MV-4-11 (cell line): ENCODE data around the gene TSPO2.

Experiments
- DNase-seq: peaks from one replicate; lab custom pipeline; 2025; lab: John Stamatoyannopoulos, UW

Gene TSPO2

DNA sequence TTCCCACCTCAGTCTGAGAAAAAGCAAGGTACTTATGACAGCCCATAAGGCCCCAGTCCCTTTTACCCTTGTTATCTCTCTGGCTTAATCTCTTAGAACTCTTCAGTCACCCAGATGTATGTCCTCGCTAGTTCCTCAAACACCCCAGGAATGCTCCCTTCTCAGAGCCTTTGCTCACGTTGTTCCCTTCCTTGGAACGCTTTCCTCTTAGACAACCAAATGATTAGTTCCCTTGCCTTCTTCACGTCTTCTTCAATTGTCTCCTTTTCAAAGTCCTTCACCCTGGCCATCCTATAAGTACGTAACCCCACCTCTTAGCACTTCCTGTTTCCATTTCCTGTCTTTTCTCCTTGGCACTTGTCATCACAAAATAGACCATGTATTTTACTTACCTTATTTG, 9.6 kb downstream of the TSPO2 start:
- DNase-seq: peak; percentile 70

DNA sequence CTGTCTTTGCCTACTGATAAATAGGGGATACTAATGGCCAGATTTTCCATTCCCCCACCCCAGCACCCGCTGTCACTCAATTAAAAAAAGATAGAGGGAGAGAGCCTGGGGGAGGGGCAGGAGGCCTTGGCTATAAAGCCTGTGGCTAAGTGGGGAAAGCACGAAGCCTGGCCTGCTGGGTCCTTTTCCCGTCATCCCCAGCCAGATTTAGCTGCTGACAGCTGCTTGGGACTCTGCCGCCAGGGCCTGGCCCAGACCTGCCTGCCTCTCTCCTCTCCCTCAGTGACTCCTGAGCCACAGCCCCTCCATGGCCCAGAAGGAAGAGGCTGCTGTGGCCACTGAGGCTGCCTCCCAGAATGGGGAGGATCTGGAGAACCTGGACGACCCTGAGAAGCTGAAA, 10.8 kb downstream of the TSPO2 start, which contains the start of gene APOBEC2:
APOBEC2 (plus strand) TSS at position 162 of the 400 bp plus-strand sequence; CDS start at position 308, 146 bp downstream.
- no peak for DNase-seq

GRCh38 chr6:41054511-41054910, 12.2 kb downstream of the TSPO2 start:
- no peak for DNase-seq

GRCh38 chr6:41055149-41055548, 12.9 kb downstream of the TSPO2 start:
- no peak for DNase-seq

DNA sequence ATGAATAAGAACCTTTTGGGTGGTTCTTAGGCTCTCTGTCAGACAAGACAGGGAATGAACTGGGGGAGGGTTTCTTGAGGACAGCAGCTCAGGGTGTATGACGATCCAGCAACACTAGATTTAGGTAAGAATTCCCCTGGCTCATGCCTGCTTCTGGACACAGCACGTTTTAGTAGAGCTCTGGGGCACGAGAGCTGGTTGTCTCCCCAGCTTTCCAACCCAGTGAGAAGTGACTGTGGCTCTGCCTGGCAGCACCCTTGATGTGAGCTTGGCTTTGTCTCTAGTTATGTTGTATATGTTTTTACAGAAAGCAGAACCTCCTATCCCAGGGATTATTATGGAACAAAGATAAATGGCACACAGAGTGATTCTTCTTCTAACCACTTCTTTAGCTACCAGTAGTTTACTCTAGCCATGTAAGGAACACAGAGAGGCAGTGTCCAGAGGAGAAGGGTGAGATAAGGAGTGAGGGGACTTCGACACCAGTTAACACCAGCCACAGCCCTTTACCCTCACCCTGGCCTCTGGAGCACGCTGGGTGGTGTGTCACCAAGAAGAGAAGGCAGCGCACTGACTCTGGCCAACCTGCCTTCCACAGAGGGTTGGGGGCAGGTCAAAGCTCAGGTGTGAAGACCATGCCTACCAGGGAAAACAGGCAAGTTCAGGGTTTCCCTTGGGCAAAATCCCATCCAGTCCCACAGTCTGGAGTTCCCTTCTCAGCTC, 14.7 kb downstream of the TSPO2 start:
- no peak for DNase-seq

- DNase-seq: no peak
Measured at GRCh38 chr6:41058783-41059181, 16.5 kb downstream of the TSPO2 start.

DNA sequence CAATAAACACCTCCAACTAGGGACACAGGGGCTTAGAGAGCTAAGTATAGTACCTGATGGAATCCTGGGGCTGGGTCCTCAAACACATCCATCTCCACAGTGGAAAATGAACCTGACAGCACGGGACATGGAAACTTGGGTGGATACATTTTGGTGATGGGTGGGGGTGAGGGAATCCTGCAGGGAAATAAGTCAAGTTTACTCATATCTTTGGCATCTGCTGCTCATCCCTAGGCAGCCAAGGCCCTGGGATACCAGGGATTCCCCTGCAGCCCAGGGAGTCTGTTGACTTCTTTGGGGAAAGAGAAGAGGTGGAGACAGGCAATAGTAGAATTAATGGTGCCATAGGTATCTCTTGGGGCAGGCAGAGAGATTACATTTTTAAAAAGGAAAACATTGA, 17.3 kb downstream of the TSPO2 start:
- DNase-seq: no peak

DNA sequence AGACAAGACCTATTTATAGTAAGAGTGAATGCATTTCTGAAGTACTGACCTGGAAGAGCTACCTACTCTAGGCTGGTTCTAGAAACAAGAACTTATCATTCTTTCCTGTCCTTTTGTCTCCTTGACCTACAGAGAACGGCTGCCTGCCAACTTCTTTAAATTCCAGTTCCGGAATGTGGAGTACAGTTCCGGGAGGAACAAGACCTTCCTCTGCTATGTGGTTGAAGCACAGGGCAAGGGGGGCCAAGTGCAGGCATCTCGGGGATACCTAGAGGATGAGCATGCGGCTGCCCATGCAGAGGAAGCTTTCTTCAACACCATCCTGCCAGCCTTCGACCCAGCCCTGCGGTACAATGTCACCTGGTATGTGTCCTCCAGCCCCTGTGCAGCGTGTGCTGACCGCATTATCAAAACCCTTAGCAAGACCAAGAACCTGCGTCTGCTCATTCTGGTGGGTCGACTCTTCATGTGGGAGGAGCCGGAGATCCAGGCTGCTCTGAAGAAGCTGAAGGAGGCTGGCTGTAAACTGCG, 19.0 kb downstream of the TSPO2 start:
- no peak for DNase-seq

DNA sequence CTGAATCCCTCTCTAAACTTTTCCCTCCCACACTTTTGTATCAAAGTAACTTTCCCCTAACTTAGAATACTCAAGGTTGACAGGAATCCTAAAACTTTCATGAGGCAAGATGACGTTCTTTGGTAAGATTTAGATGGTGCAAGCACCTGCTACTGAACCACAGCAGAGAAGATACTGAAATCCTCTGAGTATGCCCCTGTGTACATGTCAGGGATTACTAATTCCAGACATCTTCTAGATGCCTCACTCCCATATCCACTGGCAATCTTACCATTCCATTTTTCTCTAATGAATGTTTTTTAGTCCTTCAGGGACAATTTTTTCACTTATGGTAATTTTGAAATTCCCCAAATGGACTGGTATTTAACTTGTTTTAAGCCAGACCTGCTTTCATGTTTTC, 19.8 kb downstream of the TSPO2 start:
- no peak for DNase-seq

DNA sequence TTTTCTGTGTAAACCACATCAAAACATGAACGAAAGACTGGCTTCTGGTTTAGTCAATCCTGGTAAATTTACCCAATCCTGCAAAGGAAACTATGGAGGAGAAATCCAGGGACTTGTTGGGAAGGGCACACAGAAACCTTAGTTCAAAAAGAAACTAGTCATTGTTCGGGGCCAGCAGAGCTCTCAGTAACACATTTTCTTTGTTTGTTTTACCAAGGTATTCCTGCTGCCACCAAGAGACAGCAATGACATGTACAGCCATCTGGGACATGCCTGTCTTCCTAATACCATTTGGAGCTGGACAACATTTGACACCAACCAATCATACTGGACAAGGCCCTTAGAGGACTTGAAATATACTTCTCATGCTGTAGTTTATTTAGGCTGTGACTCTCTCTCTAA, 21.6 kb downstream of the TSPO2 start:
- no peak for DNase-seq

DNA sequence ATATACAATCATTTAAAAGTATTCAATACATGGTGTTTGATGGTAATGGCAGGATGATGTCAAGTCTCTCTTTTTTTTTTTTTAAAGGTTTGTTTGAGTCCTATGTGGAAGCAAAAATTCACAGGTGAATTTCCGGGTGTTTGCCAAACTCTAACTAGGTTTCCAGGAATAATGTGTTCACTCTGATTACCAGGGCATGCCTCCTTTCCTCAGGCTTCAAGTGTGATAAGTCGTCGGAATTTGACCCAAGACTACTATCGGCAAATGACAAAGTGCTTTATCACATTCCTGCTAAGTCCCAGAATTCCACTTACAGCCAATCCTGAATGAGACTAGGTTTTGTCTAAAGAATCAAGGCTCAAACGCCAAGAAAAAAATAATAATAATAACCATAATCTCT, 22.6 kb downstream of the TSPO2 start:
- DNase-seq: no peak

- DNase-seq: no peak
Measured at GRCh38 chr6:41065550-41066026, 23.3 kb downstream of the TSPO2 start.

- DNase-seq: peak; percentile 58
Measured at GRCh38 chr6:41066867-41067304, 24.6 kb downstream of the TSPO2 start.

DNA sequence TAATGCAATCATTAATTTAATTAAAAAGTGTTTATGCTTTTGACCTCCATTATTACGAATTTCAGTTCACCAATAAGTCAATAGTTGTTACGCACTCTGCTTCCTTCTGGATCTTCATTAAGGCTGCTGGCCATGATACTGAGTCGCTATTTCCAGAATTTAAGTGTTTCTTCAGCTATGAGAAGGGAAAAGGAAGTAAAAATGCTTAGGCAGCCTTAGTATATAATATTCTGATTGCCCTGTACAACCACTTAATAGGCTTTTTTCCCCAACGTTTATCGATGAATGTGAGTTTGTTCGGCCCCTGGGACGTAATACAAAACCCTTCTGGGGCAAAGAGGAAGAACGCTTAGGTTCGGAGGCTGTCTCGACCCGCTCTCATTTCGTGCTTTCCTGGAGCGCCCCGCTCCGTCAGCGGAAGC, 29.2 kb downstream of the TSPO2 start:
- DNase-seq: no peak

DNA sequence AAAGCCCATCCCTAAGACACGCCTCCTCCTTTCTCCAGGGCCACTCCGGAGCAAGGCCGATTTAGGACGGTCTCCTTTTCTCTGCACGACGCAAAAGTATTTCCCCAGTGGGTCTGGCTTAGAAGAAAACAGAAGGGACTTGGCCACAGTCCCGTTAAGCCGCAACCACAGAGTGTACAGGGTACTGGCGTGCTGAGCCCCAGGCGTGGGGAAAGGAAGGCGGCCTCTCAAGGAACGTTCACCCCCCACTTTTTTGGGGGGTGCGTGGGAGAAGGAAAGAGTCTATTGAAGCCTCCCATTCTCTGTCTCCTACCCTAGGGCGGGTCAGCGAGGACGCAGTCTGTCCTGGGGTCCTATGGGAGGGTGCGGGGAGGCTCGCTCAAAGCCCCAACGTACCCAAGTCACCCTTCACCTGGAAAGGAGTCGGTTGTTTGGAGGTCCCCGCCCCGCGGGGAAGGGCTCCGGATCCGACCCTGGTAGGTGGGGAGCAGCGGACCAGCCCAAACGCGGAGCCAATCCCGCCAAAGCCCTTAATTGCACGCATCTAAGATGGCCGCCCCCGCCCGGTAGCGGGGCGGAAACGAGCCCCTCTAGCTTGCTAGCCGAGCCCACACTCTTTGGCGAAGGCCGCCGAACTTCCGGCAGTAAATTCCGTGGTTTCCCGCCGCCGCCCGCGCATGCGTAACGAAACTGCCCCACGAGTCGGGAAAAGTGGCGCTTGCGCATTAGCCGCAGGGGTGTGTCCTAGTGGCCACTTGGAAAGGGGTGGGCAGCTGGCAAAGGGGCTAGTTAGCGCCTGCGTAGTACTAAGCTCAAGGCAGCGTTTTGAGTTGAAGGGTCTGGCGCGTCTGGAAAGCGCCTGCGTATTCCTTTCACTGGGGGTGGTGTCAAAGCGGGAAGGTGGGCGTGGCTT, 29.9 kb downstream of the TSPO2 start, which contains the start of gene OARD1:
OARD1 (minus strand) TSS at position 434 of the 913 bp plus-strand sequence. CDS start 722 bp downstream, outside the sequence.
- DNase-seq: peak; percentile 100

DNA sequence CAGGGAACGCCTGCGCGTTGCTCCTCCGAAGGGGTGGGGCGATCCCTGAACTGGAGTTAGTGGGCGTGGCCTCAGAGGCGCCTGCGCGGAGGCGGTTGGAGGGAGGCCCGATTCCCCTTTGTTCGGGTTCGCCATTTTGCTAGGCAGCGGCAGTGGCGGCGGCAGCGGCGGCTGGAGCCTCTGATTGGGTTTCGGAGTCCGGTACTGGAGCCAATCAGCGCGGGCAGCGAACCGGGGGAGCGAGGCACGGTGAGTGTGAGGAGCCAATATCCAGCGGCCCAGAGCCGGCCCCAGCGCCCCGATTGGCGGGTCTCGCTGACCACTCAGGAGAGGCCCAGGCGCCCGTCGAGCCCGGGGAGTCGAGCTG, 30.6 kb downstream of the TSPO2 start, which contains the start of gene NFYA:
NFYA (plus strand) TSS at position 139 of the 367 bp plus-strand sequence. CDS start 6,116 bp downstream, outside the sequence.
- DNase-seq: no peak

DNA sequence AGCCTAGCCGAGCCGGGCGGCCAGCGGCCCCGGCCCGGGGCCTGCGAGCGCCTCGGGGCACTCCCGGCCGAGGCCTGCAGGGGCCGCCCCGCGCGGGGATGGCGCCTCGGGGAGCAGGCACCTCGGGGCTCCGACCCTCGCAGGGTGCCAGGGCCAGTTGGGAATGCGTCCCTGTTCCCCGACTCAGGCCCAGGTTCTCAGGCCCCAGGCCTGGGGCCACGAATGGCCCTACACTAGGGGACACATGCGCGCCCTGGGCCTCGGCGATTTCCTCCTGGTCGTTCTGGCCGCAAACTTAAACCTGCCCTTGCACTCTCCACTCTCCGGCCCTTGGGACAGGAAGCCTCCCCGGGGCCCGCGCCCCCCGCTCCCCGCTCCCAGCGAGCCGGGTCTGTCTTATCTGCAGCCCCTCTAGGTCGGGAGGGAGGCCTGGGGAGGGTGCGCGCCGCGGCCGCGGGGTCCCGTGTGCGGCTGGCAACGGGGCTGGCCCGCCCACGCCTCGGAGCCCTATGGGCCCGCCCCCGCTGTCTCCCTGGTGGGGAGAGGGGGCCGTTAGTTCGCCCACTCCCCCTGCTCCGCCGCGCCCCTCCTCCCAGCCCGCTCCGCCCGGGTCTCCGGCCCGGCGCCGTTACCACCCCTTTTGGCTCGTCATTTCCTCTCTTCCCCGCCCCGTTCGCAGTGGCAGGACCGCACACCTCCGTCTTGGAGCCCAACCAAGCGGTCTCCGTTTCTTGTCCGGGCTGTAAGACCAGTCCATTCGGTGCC, 31.1 kb downstream of the TSPO2 start:
- DNase-seq: peak; percentile 65

GRCh38 chr6:41073968-41074691, 31.9 kb downstream of the TSPO2 start:
- DNase-seq: no peak

- peak; percentile 33 for DNase-seq
Measured at GRCh38 chr6:41074692-41075436, 32.6 kb downstream of the TSPO2 start.
